HEK293 (cell line): ENCODE data around the gene MROH2B.

Experiments used
- CTCF ChIA-PET: fragments of 350-600 bp; formaldehyde crosslinking; extraction: SDS; loops from one replicate; lab custom pipeline; 2021; ENCODE audit warnings: antibody characterized with exemption; lab: Yijun Ruan, JAX
- POLR2A ChIA-PET: fragments of 300-600 bp; formaldehyde crosslinking; extraction: SDS; loops from one replicate; lab custom pipeline; 2020; ENCODE audit warnings: antibody characterized with exemption, inconsistent platforms; lab: Yijun Ruan, JAX
- H3K27ac ChIP-seq: fragments of 200-500 bp; sonication (Bioruptor generic); 2 replicates; pipeline ENCODE4 v1.5.1; 2014; ENCODE audit warnings: low read depth, low read length, control low read depth, inconsistent platforms; ENCODE audit errors: extremely low read depth
- H3K36me3 ChIP-seq, 2 experiments: fragments of 200-500 bp in 1 of 2; sonication (Bioruptor generic) in 1 of 2; 1 replicate in 1 of 2; 2 replicates in 1 of 2; pipeline ENCODE4 v1.5.1; 2014 to 2017; ENCODE audit warnings: inconsistent platforms in 2 of 2, low read length in 2 of 2; ENCODE audit not compliant: control insufficient read depth in 2 of 2, insufficient read depth in 1 of 2
- H3K4me1 ChIP-seq: fragments of 200-500 bp; sonication (Bioruptor generic); 2 replicates; pipeline ENCODE4 v1.5.1; 2014; ENCODE audit warnings: mild to moderate bottlenecking, low read length, inconsistent platforms; ENCODE audit not compliant: control insufficient read depth, insufficient read depth
- H3K4me3 ChIP-seq: 2 replicates; pipeline ENCODE4 v1.5.1; 2011; ENCODE audit warnings: low read depth, mild to moderate bottlenecking, control low read depth, low read length, moderate library complexity
- H3K9me3 ChIP-seq: fragments of 200-500 bp; sonication (Bioruptor generic); 2 replicates; pipeline ENCODE4 v1.5.1; 2014; ENCODE audit warnings: low read depth, low read length, inconsistent platforms; ENCODE audit not compliant: control insufficient read depth, insufficient read depth
- HOXC10 ChIP-seq: sonication (generic); formaldehyde crosslinking; IDR thresholded peaks from 2 replicates; pipeline ENCODE4 v1.8.1; 2023; ENCODE audit warnings: mild to moderate bottlenecking, missing genetic modification reagents
- KLF1 ChIP-seq: fragments of 450-650 bp; formaldehyde crosslinking; IDR thresholded peaks from 2 replicates; pipeline ENCODE4 v1.5.1; 2016; ENCODE audit warnings: missing biosample characterization, missing genetic modification characterization
- YY2 ChIP-seq: fragments of 450-650 bp; formaldehyde crosslinking; IDR thresholded peaks from 2 replicates; pipeline ENCODE4 v1.5.1; 2016; ENCODE audit warnings: missing biosample characterization, missing genetic modification characterization
- ZBTB8A ChIP-seq: fragments of 450-650 bp; formaldehyde crosslinking; IDR thresholded peaks from 2 replicates; pipeline ENCODE4 v1.5.1; 2016; ENCODE audit warnings: missing biosample characterization, missing genetic modification characterization
- ZFP37 ChIP-seq: fragments of 450-650 bp; formaldehyde crosslinking; IDR thresholded peaks from 2 replicates; pipeline ENCODE4 v1.5.1; 2016; ENCODE audit warnings: missing biosample characterization, missing genetic modification characterization
- ZNF169 ChIP-seq: fragments of 450-650 bp; formaldehyde crosslinking; IDR thresholded peaks from 2 replicates; pipeline ENCODE4 v1.5.1; 2016; ENCODE audit warnings: missing biosample characterization, missing genetic modification characterization
- ZNF341 ChIP-seq: fragments of 450-650 bp; formaldehyde crosslinking; IDR thresholded peaks from 2 replicates; pipeline ENCODE4; 2016; ENCODE audit warnings: low read depth, missing biosample characterization, missing genetic modification characterization
- ZNF544 ChIP-seq: fragments of 450-650 bp; formaldehyde crosslinking; IDR thresholded peaks from 2 replicates; pipeline ENCODE4 v1.5.0; 2017; ENCODE audit warnings: missing biosample characterization, missing genetic modification characterization
- TF ChIP-seq, protein P1 (sequence below): fragments of 450-650 bp; formaldehyde crosslinking; conservative IDR thresholded peaks from 2 replicates; pipeline ENCODE4 v1.5.1; 2016; ENCODE audit warnings: low read depth, missing biosample characterization, missing genetic modification characterization
- TF ChIP-seq, protein P2 (sequence below): sonication (generic); formaldehyde crosslinking; IDR thresholded peaks from 2 replicates; pipeline ENCODE4 v1.8.1; 2022; ENCODE audit warnings: mild to moderate bottlenecking, moderate library complexity, missing genetic modification reagents
- TF ChIP-seq, protein P3 (sequence below): fragments of 450-650 bp; formaldehyde crosslinking; IDR thresholded peaks from 2 replicates; pipeline ENCODE4 v1.5.1; 2016; ENCODE audit warnings: missing biosample characterization, missing genetic modification characterization
- TF ChIP-seq, protein P4 (sequence below): fragments of 450-650 bp; formaldehyde crosslinking; IDR thresholded peaks from 2 replicates; pipeline ENCODE4 v1.5.1; 2016; ENCODE audit warnings: missing biosample characterization, missing genetic modification characterization
- TF ChIP-seq, protein P5 (sequence below): fragments of 450-650 bp; formaldehyde crosslinking; IDR thresholded peaks from 2 replicates; pipeline ENCODE4 v1.5.1; 2016; ENCODE audit warnings: missing biosample characterization, missing genetic modification characterization
- TF ChIP-seq, protein P6 (sequence below): fragments of 450-650 bp; formaldehyde crosslinking; IDR thresholded peaks from 2 replicates; pipeline ENCODE4 v1.5.1; 2016; ENCODE audit warnings: missing biosample characterization, missing genetic modification characterization
- TF ChIP-seq, protein P7 (sequence below): fragments of 450-650 bp; formaldehyde crosslinking; IDR thresholded peaks from 2 replicates; pipeline ENCODE4 v1.5.1; 2016; ENCODE audit warnings: missing biosample characterization, missing genetic modification characterization
- TF ChIP-seq, protein P8 (sequence below): fragments of 450-650 bp; formaldehyde crosslinking; IDR thresholded peaks from 2 replicates; pipeline ENCODE4 v1.5.1; 2016; ENCODE audit warnings: missing biosample characterization, missing genetic modification characterization

Gene MROH2B

DNA sequence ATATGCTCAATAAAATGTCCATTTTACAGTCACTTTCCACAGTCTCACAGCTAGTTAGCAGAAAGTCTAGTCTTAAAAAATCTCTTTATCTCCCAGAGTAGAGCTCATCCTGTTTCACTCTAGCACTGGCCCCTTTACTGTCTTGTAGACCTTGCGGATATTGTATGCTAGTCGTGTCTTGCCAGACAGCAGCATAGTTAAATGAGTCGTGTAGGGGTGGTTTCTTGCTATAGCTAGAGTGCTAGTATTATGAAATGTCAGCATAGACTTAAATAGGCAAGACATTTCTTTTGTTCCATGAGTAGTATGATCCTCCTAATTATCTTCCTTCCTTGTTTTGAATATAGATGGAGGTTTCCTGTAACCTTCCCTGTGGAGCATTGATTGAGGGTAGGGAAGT lies 84.5 kb downstream of the MROH2B start (continued):
- TF ChIP-seq, protein P1, sequence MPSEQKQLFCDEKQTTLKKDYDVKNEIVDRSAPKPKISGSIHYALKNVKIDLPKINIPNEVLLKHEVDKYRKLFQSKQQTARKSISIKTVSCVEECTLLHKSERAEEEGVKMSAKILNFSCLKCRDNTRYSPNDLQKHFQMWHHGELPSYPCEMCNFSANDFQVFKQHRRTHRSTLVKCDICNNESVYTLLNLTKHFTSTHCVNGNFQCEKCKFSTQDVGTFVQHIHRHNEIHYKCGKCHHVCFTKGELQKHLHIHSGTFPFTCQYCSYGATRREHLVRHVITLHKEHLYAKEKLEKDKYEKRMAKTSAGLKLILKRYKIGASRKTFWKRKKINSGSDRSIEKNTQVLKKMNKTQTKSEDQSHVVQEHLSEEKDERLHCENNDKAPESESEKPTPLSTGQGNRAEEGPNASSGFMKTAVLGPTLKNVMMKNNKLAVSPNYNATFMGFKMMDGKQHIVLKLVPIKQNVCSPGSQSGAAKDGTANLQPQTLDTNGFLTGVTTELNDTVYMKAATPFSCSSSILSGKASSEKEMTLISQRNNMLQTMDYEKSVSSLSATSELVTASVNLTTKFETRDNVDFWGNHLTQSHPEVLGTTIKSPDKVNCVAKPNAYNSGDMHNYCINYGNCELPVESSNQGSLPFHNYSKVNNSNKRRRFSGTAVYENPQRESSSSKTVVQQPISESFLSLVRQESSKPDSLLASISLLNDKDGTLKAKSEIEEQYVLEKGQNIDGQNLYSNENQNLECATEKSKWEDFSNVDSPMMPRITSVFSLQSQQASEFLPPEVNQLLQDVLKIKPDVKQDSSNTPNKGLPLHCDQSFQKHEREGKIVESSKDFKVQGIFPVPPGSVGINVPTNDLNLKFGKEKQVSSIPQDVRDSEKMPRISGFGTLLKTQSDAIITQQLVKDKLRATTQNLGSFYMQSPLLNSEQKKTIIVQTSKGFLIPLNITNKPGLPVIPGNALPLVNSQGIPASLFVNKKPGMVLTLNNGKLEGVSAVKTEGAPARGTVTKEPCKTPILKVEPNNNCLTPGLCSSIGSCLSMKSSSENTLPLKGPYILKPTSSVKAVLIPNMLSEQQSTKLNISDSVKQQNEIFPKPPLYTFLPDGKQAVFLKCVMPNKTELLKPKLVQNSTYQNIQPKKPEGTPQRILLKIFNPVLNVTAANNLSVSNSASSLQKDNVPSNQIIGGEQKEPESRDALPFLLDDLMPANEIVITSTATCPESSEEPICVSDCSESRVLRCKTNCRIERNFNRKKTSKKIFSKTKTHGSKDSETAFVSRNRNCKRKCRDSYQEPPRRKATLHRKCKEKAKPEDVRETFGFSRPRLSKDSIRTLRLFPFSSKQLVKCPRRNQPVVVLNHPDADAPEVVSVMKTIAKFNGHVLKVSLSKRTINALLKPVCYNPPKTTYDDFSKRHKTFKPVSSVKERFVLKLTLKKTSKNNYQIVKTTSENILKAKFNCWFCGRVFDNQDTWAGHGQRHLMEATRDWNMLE (tag by site-specific recombination), result no peak
- TF ChIP-seq, protein P2, sequence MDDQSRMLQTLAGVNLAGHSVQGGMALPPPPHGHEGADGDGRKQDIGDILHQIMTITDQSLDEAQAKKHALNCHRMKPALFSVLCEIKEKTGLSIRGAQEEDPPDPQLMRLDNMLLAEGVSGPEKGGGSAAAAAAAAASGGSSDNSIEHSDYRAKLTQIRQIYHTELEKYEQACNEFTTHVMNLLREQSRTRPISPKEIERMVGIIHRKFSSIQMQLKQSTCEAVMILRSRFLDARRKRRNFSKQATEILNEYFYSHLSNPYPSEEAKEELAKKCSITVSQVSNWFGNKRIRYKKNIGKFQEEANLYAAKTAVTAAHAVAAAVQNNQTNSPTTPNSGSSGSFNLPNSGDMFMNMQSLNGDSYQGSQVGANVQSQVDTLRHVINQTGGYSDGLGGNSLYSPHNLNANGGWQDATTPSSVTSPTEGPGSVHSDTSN (CRISPR knock-in tag), result no peak
- no peak for TF ChIP-seq YY2 (tag by site-specific recombination)
- TF ChIP-seq ZNF341 (tag by site-specific recombination), result no peak

DNA sequence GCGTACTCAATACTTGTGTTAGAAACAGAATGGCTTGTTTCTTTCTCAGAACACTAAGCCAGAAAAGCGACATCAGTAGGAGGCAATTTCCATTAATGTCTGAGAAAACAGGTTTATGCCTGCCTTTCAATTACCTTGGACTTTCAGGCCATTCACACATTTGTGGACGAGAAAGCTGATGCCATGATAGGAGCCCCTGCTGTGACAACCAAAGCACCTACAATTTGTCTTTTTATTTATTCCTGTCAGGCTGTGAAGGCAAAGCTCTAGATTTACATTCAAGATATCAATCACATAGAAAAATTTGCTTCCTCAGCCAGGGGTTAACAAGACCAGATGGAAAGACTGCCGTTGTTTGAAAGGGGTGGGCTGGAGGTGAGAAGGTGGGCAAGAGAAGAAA lies 85.6 kb downstream of the MROH2B start:
- POLR2A ChIA-PET, result no interaction called here
- Histone ChIP-seq H3K36me3 (no peaks in the 10 kb centered on the region), H3K4me1 (no peaks in the 10 kb centered on the region), H3K4me3 (no peak overlapping the region), H3K9me3 (no peaks in the 10 kb centered on the region), H3K27ac (no peak overlapping the region)
- TF ChIP-seq ZFP37 (tag by site-specific recombination) (no peak), ZBTB8A (tag by site-specific recombination) (no peak), KLF1 (tag by site-specific recombination) (no peak), ZNF169 (no peak), ZNF341 (tag by site-specific recombination) (no peak), HOXC10 (no peak), ZNF544 (tag by site-specific recombination) (no peak)
- TF ChIP-seq, protein P3, sequence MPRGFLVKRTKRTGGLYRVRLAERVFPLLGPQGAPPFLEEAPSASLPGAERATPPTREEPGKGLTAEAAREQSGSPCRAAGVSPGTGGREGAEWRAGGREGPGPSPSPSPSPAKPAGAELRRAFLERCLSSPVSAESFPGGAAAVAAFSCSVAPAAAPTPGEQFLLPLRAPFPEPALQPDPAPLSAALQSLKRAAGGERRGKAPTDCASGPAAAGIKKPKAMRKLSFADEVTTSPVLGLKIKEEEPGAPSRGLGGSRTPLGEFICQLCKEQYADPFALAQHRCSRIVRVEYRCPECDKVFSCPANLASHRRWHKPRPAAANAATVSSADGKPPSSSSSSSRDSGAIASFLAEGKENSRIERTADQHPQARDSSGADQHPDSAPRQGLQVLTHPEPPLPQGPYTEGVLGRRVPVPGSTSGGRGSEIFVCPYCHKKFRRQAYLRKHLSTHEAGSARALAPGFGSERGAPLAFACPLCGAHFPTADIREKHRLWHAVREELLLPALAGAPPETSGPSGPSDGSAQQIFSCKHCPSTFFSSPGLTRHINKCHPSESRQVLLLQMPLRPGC (tag by site-specific recombination), result no peak
- TF ChIP-seq, protein P4, sequence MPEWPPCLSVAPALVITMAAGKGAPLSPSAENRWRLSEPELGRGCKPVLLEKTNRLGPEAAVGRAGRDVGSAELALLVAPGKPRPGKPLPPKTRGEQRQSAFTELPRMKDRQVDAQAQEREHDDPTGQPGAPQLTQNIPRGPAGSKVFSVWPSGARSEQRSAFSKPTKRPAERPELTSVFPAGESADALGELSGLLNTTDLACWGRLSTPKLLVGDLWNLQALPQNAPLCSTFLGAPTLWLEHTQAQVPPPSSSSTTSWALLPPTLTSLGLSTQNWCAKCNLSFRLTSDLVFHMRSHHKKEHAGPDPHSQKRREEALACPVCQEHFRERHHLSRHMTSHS (tag by site-specific recombination), result no peak
- TF ChIP-seq, protein P5, sequence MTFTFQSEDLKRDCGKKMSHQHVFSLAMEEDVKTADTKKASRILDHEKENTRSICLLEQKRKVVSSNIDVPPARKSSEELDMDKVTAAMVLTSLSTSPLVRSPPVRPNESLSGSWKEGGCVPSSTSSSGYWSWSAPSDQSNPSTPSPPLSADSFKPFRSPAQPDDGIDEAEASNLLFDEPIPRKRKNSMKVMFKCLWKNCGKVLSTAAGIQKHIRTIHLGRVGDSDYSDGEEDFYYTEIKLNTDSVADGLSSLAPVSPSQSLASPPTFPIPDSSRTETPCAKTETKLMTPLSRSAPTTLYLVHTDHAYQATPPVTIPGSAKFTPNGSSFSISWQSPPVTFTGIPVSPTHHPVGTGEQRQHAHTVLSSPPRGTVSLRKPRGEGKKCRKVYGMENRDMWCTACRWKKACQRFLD (tag by site-specific recombination), result no peak
- TF ChIP-seq, protein P6, sequence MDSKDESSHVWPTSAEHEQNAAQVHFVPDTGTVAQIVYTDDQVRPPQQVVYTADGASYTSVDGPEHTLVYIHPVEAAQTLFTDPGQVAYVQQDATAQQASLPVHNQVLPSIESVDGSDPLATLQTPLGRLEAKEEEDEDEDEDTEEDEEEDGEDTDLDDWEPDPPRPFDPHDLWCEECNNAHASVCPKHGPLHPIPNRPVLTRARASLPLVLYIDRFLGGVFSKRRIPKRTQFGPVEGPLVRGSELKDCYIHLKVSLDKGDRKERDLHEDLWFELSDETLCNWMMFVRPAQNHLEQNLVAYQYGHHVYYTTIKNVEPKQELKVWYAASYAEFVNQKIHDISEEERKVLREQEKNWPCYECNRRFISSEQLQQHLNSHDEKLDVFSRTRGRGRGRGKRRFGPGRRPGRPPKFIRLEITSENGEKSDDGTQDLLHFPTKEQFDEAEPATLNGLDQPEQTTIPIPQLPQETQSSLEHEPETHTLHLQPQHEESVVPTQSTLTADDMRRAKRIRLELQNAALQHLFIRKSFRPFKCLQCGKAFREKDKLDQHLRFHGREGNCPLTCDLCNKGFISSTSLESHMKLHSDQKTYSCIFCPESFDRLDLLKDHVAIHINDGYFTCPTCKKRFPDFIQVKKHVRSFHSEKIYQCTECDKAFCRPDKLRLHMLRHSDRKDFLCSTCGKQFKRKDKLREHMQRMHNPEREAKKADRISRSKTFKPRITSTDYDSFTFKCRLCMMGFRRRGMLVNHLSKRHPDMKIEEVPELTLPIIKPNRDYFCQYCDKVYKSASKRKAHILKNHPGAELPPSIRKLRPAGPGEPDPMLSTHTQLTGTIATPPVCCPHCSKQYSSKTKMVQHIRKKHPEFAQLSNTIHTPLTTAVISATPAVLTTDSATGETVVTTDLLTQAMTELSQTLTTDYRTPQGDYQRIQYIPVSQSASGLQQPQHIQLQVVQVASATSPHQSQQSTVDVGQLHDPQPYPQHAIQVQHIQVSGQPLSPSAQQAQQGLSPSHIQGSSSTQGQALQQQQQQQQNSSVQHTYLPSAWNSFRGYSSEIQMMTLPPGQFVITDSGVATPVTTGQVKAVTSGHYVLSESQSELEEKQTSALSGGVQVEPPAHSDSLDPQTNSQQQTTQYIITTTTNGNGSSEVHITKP (tag by site-specific recombination), result no peak
- TF ChIP-seq, protein P7, sequence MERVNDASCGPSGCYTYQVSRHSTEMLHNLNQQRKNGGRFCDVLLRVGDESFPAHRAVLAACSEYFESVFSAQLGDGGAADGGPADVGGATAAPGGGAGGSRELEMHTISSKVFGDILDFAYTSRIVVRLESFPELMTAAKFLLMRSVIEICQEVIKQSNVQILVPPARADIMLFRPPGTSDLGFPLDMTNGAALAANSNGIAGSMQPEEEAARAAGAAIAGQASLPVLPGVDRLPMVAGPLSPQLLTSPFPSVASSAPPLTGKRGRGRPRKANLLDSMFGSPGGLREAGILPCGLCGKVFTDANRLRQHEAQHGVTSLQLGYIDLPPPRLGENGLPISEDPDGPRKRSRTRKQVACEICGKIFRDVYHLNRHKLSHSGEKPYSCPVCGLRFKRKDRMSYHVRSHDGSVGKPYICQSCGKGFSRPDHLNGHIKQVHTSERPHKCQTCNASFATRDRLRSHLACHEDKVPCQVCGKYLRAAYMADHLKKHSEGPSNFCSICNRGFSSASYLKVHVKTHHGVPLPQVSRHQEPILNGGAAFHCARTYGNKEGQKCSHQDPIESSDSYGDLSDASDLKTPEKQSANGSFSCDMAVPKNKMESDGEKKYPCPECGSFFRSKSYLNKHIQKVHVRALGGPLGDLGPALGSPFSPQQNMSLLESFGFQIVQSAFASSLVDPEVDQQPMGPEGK, result no peak
- TF ChIP-seq, protein P8, sequence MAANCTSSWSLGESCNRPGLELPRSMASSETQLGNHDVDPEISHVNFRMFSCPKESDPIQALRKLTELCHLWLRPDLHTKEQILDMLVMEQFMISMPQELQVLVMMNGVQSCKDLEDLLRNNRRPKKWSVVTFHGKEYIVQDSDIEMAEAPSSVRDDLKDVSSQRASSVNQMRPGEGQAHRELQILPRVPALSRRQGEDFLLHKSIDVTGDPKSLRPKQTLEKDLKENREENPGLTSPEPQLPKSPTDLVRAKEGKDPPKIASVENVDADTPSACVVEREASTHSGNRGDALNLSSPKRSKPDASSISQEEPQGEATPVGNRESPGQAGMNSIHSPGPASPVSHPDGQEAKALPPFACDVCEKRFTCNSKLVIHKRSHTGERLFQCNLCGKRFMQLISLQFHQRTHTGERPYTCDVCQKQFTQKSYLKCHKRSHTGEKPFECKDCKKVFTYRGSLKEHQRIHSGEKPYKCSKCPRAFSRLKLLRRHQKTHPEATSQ, result no peak
- CTCF ChIA-PET, result no interaction called here
